Mesodermal cell (in vitro differentiated cells): ENCODE data around the gene IMP3. TPM values are rescaled to one million over a fixed set of nuclear protein-coding genes. Genes with fewer than 3 reads are reported as not detected.
"Not testable (repeated sequence)": the region's sequence is repeated elsewhere in the genome, so short reads cannot be mapped to it uniquely, and the experiment has no call there.

ENCODE experiments used
- H3K27ac ChIP-seq: 2 replicates; pipeline ENCODE4 v1.7.0; 2013; ENCODE audit warnings: mild to moderate bottlenecking, low read depth, low read length, moderate library complexity; ENCODE audit not compliant: severe bottlenecking
- H3K36me3 ChIP-seq: 2 replicates; pipeline ENCODE4 v1.7.1; 2013; ENCODE audit warnings: mild to moderate bottlenecking, low read length, moderate library complexity; ENCODE audit not compliant: control insufficient read depth, insufficient read depth
- H3K4me1 ChIP-seq: one replicate; pipeline ENCODE4 v1.7.1; 2013; ENCODE audit warnings: mild to moderate bottlenecking, low read length; ENCODE audit not compliant: insufficient read depth, control insufficient read depth, poor library complexity, severe bottlenecking
- H3K4me3 ChIP-seq: 2 replicates; pipeline ENCODE4 v1.7.0; 2013; ENCODE audit warnings: low read length, control low read depth, mild to moderate bottlenecking; ENCODE audit not compliant: insufficient read depth, poor library complexity, severe bottlenecking; ENCODE audit errors: extremely low read depth
- H3K9me3 ChIP-seq: 2 replicates; pipeline ENCODE4 v1.7.1; 2013; ENCODE audit warnings: mild to moderate bottlenecking, low read length, moderate library complexity; ENCODE audit not compliant: control insufficient read depth
- WGBS, 2 experiments: methylation state at CpG; one replicate each; pipeline ENCODE4 v1.1.5; 2013; ENCODE audit warnings: missing lambda C conversion rate in 2 of 2; ENCODE audit not compliant: insufficient coverage in 2 of 2; 5-methylcytosine and 5-hydroxymethylcytosine counted together
- polyA plus RNA-seq, 2 experiments: library from polyadenylated mRNA; stranded (reverse); fragments of 50-300 nt; gene quantifications; one replicate each; pipeline ENCODE4 v1.2.3, GENCODE V29; 2013

IMP3 gene
- 26.5 TPM for polyA plus RNA-seq (2013, experiment 1 of 2)
- polyA plus RNA-seq (2013, experiment 2 of 2), result 24.9 TPM

- H3K27ac ChIP-seq, result peak within 1 kb of the TSS; percentile 87
- H3K4me3 ChIP-seq, result peak within 1 kb of the TSS; percentile 90
- H3K4me1 ChIP-seq, result peaks cover 7% of the 10 kb centered on the region
- H3K9me3 ChIP-seq, result no peaks in the 10 kb centered on the region
- H3K36me3 ChIP-seq, result peaks cover 5% of the 10 kb centered on the region
- 0 to 1% methylated on average over 68 to 69 of the region's 83 CpGs for WGBS, 2 experiments
These were observed at the start of gene IMP3 for GRCh38 chr15:75639709-75640482. Gene IMP3 (minus strand): TSS chr15:75640224. CDS start chr15:75640168, 56 bp downstream.

GRCh38 chr15:75689429-75689828, 49.4 kb upstream of the IMP3 start:
- not testable (repeated sequence) for H3K27ac ChIP-seq, H3K9me3 ChIP-seq, H3K4me3 ChIP-seq
- Histone ChIP-seq H3K36me3 (peaks cover 22% of the 10 kb centered on the region), H3K4me1 (peaks cover 14% of the 10 kb centered on the region)
- WGBS, 2 experiments, result 92 to 95% methylated on average over 18 to 19 of the region's 20 CpGs

GRCh38 chr15:75688831-75689230, 48.8 kb upstream of the IMP3 start:
- 98% methylated on average over 21 to 22 of the region's 26 CpGs for WGBS, 2 experiments
- Histone ChIP-seq H3K4me1 (peaks cover 8% of the 10 kb centered on the region), H3K27ac (no peak overlapping the region), H3K36me3 (peaks cover 22% of the 10 kb centered on the region), H3K9me3 (no peaks in the 10 kb centered on the region), H3K4me3 (no peak overlapping the region)

GRCh38 chr15:75688278-75688557, 48.2 kb upstream of the IMP3 start:
- Histone ChIP-seq H3K4me3 (no peak overlapping the region), H3K27ac (no peak overlapping the region), H3K4me1 (peaks cover 2% of the 10 kb centered on the region), H3K36me3 (peaks cover 22% of the 10 kb centered on the region), H3K9me3 (no peaks in the 10 kb centered on the region)
- WGBS, 2 experiments, result 97 to 98% methylated on average over 6 of the region's 7 CpGs

- 95 to 97% methylated on average over 39 to 43 of the region's 44 CpGs for WGBS, 2 experiments
- peaks cover 22% of the 10 kb centered on the region for H3K36me3 ChIP-seq
- no peak overlapping the region for H3K27ac ChIP-seq
- H3K4me3 ChIP-seq, result no peak overlapping the region
- H3K4me1 ChIP-seq, result no peaks in the 10 kb centered on the region
- H3K9me3 ChIP-seq, result no peaks in the 10 kb centered on the region
These were observed 47.7 kb upstream of the IMP3 start for GRCh38 chr15:75687486-75688277.

- not testable (repeated sequence) for H3K27ac ChIP-seq, H3K9me3 ChIP-seq, H3K4me1 ChIP-seq, H3K4me3 ChIP-seq
- peaks cover 22% of the 10 kb centered on the region for H3K36me3 ChIP-seq
- WGBS, 2 experiments, result 21% methylated on average over 3 to 5 of the region's 14 CpGs
These were observed 46.2 kb upstream of the IMP3 start for GRCh38 chr15:75686212-75686642.

- Histone ChIP-seq H3K36me3 (peaks cover 18% of the 10 kb centered on the region), H3K9me3 (no peaks in the 10 kb centered on the region), H3K27ac (no peak overlapping the region), H3K4me3 (no peak overlapping the region), H3K4me1 (no peaks in the 10 kb centered on the region)
- 86 to 91% methylated on average over 8 to 12 of the region's 12 CpGs for WGBS, 2 experiments
These were observed 45.2 kb upstream of the IMP3 start for GRCh38 chr15:75685195-75685594.

GRCh38 chr15:75684648-75685047, 44.6 kb upstream of the IMP3 start:
- WGBS, 2 experiments, result 87 to 93% methylated on average over 7 to 10 of the region's 10 CpGs
- H3K4me1 ChIP-seq, result no peaks in the 10 kb centered on the region
- no peaks in the 10 kb centered on the region for H3K9me3 ChIP-seq
- no peak overlapping the region for H3K27ac ChIP-seq
- peaks cover 18% of the 10 kb centered on the region for H3K36me3 ChIP-seq
- no peak overlapping the region for H3K4me3 ChIP-seq

- H3K4me3 ChIP-seq, H3K27ac ChIP-seq, H3K9me3 ChIP-seq, H3K4me1 ChIP-seq: not testable (repeated sequence)
- 23% methylated on average over 10 to 14 of the region's 14 CpGs for WGBS, 2 experiments
- peaks cover 22% of the 10 kb centered on the region for H3K36me3 ChIP-seq
These were observed 43.8 kb upstream of the IMP3 start for GRCh38 chr15:75683646-75684312.

GRCh38 chr15:75682181-75683135, 42.4 kb upstream of the IMP3 start:
- Histone ChIP-seq H3K4me3 (no peak overlapping the region), H3K36me3 (peaks cover 23% of the 10 kb centered on the region), H3K4me1 (no peaks in the 10 kb centered on the region), H3K9me3 (no peaks in the 10 kb centered on the region), H3K27ac (no peak overlapping the region)
- 94 to 97% methylated on average over 34 of the region's 40 CpGs for WGBS, 2 experiments
